HepG2 (cell line): ENCODE data around the gene TEX19. TPM values are rescaled to one million over a fixed set of nuclear protein-coding genes. Genes with fewer than 3 reads are reported as not detected.

ENCODE experiments used
- ATAC-seq: fragments of 200-7000 bp; cut with Tn5 transposase; 3 replicates; pipeline ENCODE4 v1.9.1; 2020; ENCODE audit warnings: mild to moderate bottlenecking, moderate library complexity
- BruUV-seq: library from RNA; stranded (reverse); fragments of 400-500 nt; replicated peaks from 2 replicates; lab custom pipeline; 2021; lab: Mats Ljungman, UMichigan
- CTCF ChIA-PET: fragments of 300-600 bp; formaldehyde crosslinking; extraction: SDS; loops from one replicate; lab custom pipeline; 2021; ENCODE audit warnings: low total read pairs, inconsistent platforms, low intra/inter-chr PET ratio; lab: Yijun Ruan, JAX
- POLR2A ChIA-PET: fragments of 350-600 bp; sonication (Branson Sonifier 250); formaldehyde crosslinking; loops from one replicate; lab custom pipeline; 2020; ENCODE audit warnings: antibody characterized with exemption, inconsistent platforms; lab: Yijun Ruan, JAX
- DNase-seq: peaks from one replicate; pipeline ENCODE4 v3.0.0-alpha.2; 2015; ENCODE audit warnings: low spot score
- FAIRE-seq: peaks from 3 replicates; lab custom pipeline; 2011; peaks lifted over from hg19 to GRCh38; lab: Jason Lieb, UNC
- H2AFZ ChIP-seq: one replicate; pipeline ENCODE4 v1.6.1; 2011; ENCODE audit warnings: low read length, inconsistent platforms
- H3K27ac ChIP-seq: fragments of 300-600 bp; 3 replicates; pipeline ENCODE4 v1.8.0; 2011; ENCODE audit warnings: mixed run types, mild to moderate bottlenecking, mixed read lengths, low read length, inconsistent platforms; ENCODE audit not compliant: insufficient read depth; ENCODE audit errors: extremely low read length
- H3K27me3 ChIP-seq, 2 experiments: fragments of 200-600 bp in 1 of 2; 2 replicates in 1 of 2; 3 replicates in 1 of 2; pipeline versions ENCODE4 v1.6.0 to v1.8.0; 2011; ENCODE audit warnings: low read length in 2 of 2, mild to moderate bottlenecking in 2 of 2, moderate library complexity in 2 of 2, inconsistent platforms in 1 of 2; ENCODE audit not compliant: insufficient read depth in 2 of 2, control insufficient read depth in 1 of 2
- H3K36me3 ChIP-seq, 2 experiments: fragments of 200-600 bp in 1 of 2; replicated peaks in 1 of 2; 2 replicates in 1 of 2; 3 replicates in 1 of 2; pipeline versions ENCODE4 v1.5.1 to v1.8.0; 2011; ENCODE audit warnings: low read length in 2 of 2, inconsistent platforms in 1 of 2; ENCODE audit not compliant: insufficient read depth in 2 of 2, control insufficient read depth in 1 of 2
- H3K4me1 ChIP-seq: 2 replicates; pipeline ENCODE4 v1.5.1; 2012; ENCODE audit warnings: low read length, inconsistent platforms; ENCODE audit not compliant: insufficient read depth
- H3K4me2 ChIP-seq: 2 replicates; pipeline ENCODE4 v1.6.0; 2011; ENCODE audit warnings: low read depth, low read length, inconsistent platforms
- H3K4me3 ChIP-seq, 3 experiments: fragments of 200-600 bp in 1 of 3; sonication (generic), shearing (Covaris generic) in 1 of 3; replicated peaks in 1 of 3; 2 replicates each; pipeline ENCODE4 v1.5.1; 2011 to 2016; ENCODE audit warnings: low read length in 3 of 3, inconsistent platforms in 2 of 3, low read depth in 2 of 3, mild to moderate bottlenecking in 2 of 3, control low read depth in 1 of 3, mixed read lengths in 1 of 3; ENCODE audit not compliant: insufficient read depth in 1 of 3
- H3K79me2 ChIP-seq: one replicate; pipeline ENCODE4 v1.6.1; 2011; ENCODE audit warnings: low read length, inconsistent platforms; ENCODE audit not compliant: insufficient read depth
- H3K9ac ChIP-seq: 2 replicates; pipeline ENCODE4 v1.6.0; 2011; ENCODE audit warnings: mild to moderate bottlenecking, low read depth, low read length, inconsistent platforms; ENCODE audit not compliant: insufficient read depth
- H3K9me3 ChIP-seq: 2 replicates; pipeline ENCODE4 v1.5.1; 2012; ENCODE audit warnings: mild to moderate bottlenecking, low read length
- H4K20me1 ChIP-seq: 2 replicates; pipeline ENCODE4 v1.6.0; 2011; ENCODE audit warnings: inconsistent platforms, mild to moderate bottlenecking, low read length, moderate library complexity; ENCODE audit not compliant: insufficient read depth
- AGO2 ChIP-seq: fragments of 200-400 bp; formaldehyde crosslinking; optimal IDR thresholded peaks from 2 replicates; pipeline ENCODE3; 2017; ENCODE audit warnings: mild to moderate bottlenecking, low read depth, low read length, moderate library complexity
- KMT2B ChIP-seq: IDR thresholded peaks from 2 replicates; pipeline ENCODE4 v1.6.1; 2016; ENCODE audit warnings: missing genetic modification reagents, missing compliant biosample characterization
- MAFK ChIP-seq, 2 experiments: IDR thresholded peaks in 1 of 2; conservative IDR thresholded peaks in 1 of 2; 2 replicates each; pipeline ENCODE4 v1.6.1; 2011; ENCODE audit warnings: improper control_type of control experiment in 2 of 2, low read length in 2 of 2
- MTF1 ChIP-seq: sonication (generic); formaldehyde crosslinking; IDR thresholded peaks from 2 replicates; pipeline ENCODE4 v1.5.0; 2020; ENCODE audit warnings: missing genetic modification reagents
- TCF12 ChIP-seq, 2 experiments: fragments of 450-650 bp in 1 of 2; sonication (generic) in 1 of 2; formaldehyde crosslinking in 1 of 2; IDR thresholded peaks; 2 replicates each; pipeline versions ENCODE4 v1.6.1 to v1.8.0; 2017 to 2022; ENCODE audit warnings: antibody characterized with exemption in 1 of 2, mild to moderate bottlenecking in 1 of 2, missing genetic modification reagents in 1 of 2, moderate library complexity in 1 of 2
- ZBTB1 ChIP-seq: sonication (generic); formaldehyde crosslinking; IDR thresholded peaks from 2 replicates; pipeline ENCODE4 v1.4.0; 2020; ENCODE audit warnings: missing genetic modification reagents, borderline replicate concordance
- ZBTB8A ChIP-seq: sonication (generic); formaldehyde crosslinking; IDR thresholded peaks from 2 replicates; pipeline ENCODE4 v1.4.0; 2020; ENCODE audit warnings: mild to moderate bottlenecking, low read depth, missing genetic modification reagents, borderline replicate concordance
- ZNF550 ChIP-seq: sonication (generic); formaldehyde crosslinking; IDR thresholded peaks from 2 replicates; pipeline ENCODE4 v1.4.0; 2020; ENCODE audit warnings: mild to moderate bottlenecking, missing genetic modification reagents, borderline replicate concordance
- ZNF572 ChIP-seq: sonication (generic); formaldehyde crosslinking; IDR thresholded peaks from 2 replicates; pipeline ENCODE4 v1.5.1; 2020; ENCODE audit warnings: mild to moderate bottlenecking, missing genetic modification reagents
- ZNF652 ChIP-seq: IDR thresholded peaks from 2 replicates; pipeline ENCODE4 v1.6.1; 2016; ENCODE audit warnings: low read depth, borderline replicate concordance
- WGBS: methylation state at CpG from one replicate; pipeline ENCODE4 v1.1.6; 2017; ENCODE audit warnings: low lambda C conversion rate; 5-methylcytosine and 5-hydroxymethylcytosine counted together
- in situ Hi-C: cut with HindIII; loops from 2 replicates; pipeline ENCODE4 v1.10.0; 2017; ENCODE audit warnings: low pct_unique_long_range_greater_than_20kb; ENCODE audit not compliant: extremely low pct_ligation_motif_present
- intact Hi-C: fragments of 100-400 bp; cut with micrococcal nuclease; formaldehyde crosslinking; loops from one replicate; pipeline ENCODE4 v1.10.0; 2022; ENCODE audit not compliant: unreplicated experiment
- polyA plus RNA-seq, 8 experiments: library from polyadenylated mRNA; depleted of rRNA in 3 of 8; stranded (reverse) in 7 of 8; unstranded in 1 of 8; fragments of >200 nt; fragmentation: Illumina TruSeq in 4 of 8; extraction: Trizol in 4 of 8; gene quantifications; 2 replicates each; pipeline versions ENCODE4 v1.2.1 to v1.2.3, GENCODE V29; 2011 to 2016; ENCODE audit warnings: low read depth in 4 of 8, missing spikeins in 1 of 8, mixed read lengths in 1 of 8; ENCODE audit not compliant: insufficient read depth in 1 of 8
- total RNA-seq, 5 experiments: library from RNA; depleted of rRNA; stranded (reverse); fragments of >200 nt; fragmentation: Illumina TruSeq; extraction: Trizol; gene quantifications; 2 replicates each; pipeline ENCODE4 v1.2.3, GENCODE V29; 2016; ENCODE audit warnings: low read depth in 1 of 5
- TF ChIP-seq, protein P1 (sequence below): sonication (generic); formaldehyde crosslinking; conservative IDR thresholded peaks from 2 replicates; pipeline ENCODE4 v1.4.0; 2020; ENCODE audit warnings: missing genetic modification reagents
- TF ChIP-seq, protein P2 (sequence below): sonication (generic); formaldehyde crosslinking; IDR thresholded peaks from 2 replicates; pipeline ENCODE4 v1.4.0; 2020; ENCODE audit warnings: missing genetic modification reagents
- TF ChIP-seq, protein P3 (sequence below): sonication (generic); formaldehyde crosslinking; IDR thresholded peaks from 2 replicates; pipeline ENCODE4 v1.5.0; 2020; ENCODE audit warnings: mild to moderate bottlenecking, missing genetic modification reagents

TEX19 gene
- total and polyA plus RNA-seq, 2 of the 13 experiments (the other 11 are each of a cell fraction or from before 2014, with no cell fraction given), result 1.3 to 6.0 TPM

DNA sequence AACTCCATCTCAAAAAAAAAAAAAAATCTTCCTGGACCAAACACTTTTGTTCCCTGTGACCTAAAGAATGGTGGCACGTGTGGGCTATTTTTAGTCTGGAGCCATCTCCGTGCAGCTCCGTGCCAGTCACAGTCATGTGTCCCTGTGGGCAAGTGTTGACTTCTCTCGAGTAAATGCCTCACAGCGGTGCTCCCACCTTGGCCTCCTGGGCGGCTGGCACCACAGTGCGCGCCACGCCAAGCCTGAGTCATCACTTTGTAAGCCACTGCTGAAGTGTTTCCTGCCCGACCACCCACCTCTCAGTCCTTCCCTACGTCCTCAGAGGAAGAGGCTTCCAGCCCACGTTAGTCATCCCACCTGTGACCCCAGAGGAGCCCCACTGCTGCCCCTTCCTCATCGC is 48.2 kb downstream of the TEX19 start:
- H3K27ac ChIP-seq, result no peak overlapping the region
- H3K4me1 ChIP-seq, result peaks cover 23% of the 10 kb centered on the region
- TF ChIP-seq ZNF550 (CRISPR knock-in tag), result no peak
- no peak for TF ChIP-seq ZBTB8A
- no peak for TF ChIP-seq ZNF652 (CRISPR knock-in tag)
- TF ChIP-seq AGO2, result peak; percentile 25
- no peak for TF ChIP-seq KMT2B (CRISPR knock-in tag)
- TF ChIP-seq MAFK (conservative IDR thresholded peaks at IDR 0.05 in 1 of 2, IDR thresholded peaks at IDR 0.05 in 1 of 2; ENCODE audit: low read length in 2 of 2), result peak; percentile 26 to 36; a peak in 2 of 4 replicates
- no peak for TF ChIP-seq TCF12 (IDR thresholded peaks at IDR 0.05)
- no peak for TF ChIP-seq TCF12 (CRISPR knock-in tag; IDR thresholded peaks at IDR 0.05)
- TF ChIP-seq, protein P1, sequence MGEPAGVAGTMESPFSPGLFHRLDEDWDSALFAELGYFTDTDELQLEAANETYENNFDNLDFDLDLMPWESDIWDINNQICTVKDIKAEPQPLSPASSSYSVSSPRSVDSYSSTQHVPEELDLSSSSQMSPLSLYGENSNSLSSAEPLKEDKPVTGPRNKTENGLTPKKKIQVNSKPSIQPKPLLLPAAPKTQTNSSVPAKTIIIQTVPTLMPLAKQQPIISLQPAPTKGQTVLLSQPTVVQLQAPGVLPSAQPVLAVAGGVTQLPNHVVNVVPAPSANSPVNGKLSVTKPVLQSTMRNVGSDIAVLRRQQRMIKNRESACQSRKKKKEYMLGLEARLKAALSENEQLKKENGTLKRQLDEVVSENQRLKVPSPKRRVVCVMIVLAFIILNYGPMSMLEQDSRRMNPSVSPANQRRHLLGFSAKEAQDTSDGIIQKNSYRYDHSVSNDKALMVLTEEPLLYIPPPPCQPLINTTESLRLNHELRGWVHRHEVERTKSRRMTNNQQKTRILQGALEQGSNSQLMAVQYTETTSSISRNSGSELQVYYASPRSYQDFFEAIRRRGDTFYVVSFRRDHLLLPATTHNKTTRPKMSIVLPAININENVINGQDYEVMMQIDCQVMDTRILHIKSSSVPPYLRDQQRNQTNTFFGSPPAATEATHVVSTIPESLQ, result no peak
- TF ChIP-seq ZBTB1 (CRISPR knock-in tag), result no peak
- TF ChIP-seq, protein P2, sequence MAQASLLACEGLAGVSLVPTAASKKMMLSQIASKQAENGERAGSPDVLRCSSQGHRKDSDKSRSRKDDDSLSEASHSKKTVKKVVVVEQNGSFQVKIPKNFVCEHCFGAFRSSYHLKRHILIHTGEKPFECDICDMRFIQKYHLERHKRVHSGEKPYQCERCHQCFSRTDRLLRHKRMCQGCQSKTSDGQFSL (CRISPR knock-in tag), result no peak
- no peak for TF ChIP-seq MTF1
- TF ChIP-seq, protein P3, sequence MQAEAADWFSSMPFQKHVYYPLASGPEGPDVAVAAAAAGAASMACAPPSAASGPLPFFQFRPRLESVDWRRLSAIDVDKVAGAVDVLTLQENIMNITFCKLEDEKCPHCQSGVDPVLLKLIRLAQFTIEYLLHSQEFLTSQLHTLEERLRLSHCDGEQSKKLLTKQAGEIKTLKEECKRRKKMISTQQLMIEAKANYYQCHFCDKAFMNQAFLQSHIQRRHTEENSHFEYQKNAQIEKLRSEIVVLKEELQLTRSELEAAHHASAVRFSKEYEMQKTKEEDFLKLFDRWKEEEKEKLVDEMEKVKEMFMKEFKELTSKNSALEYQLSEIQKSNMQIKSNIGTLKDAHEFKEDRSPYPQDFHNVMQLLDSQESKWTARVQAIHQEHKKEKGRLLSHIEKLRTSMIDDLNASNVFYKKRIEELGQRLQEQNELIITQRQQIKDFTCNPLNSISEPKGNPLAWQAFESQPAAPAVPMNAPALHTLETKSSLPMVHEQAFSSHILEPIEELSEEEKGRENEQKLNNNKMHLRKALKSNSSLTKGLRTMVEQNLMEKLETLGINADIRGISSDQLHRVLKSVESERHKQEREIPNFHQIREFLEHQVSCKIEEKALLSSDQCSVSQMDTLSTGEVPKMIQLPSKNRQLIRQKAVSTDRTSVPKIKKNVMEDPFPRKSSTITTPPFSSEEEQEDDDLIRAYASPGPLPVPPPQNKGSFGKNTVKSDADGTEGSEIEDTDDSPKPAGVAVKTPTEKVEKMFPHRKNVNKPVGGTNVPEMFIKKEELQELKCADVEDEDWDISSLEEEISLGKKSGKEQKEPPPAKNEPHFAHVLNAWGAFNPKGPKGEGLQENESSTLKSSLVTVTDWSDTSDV (CRISPR knock-in tag), result no peak
- TF ChIP-seq ZNF572, result no peak
- no TSS peak for BruUV-seq
- FAIRE-seq, result no peak
- H3K27me3 ChIP-seq, result no peaks in the 10 kb centered on the region
- no peaks in the 10 kb centered on the region for H3K9me3 ChIP-seq
- no peak overlapping the region for H3K4me3 ChIP-seq
- H4K20me1 ChIP-seq, result no peaks in the 10 kb centered on the region
- no peak overlapping the region for H3K4me2 ChIP-seq
- intact Hi-C loops, result no loop called here
- H3K79me2 ChIP-seq, result no peaks in the 10 kb centered on the region
- CTCF ChIA-PET, result no interaction called here
- in situ Hi-C loops, result no loop called here
- H3K9ac ChIP-seq, result no peak overlapping the region
- no peak for ATAC-seq
- POLR2A ChIA-PET, result no interaction called here
- H2AFZ ChIP-seq, result no peak overlapping the region
- no peak for DNase-seq
- H3K36me3 ChIP-seq, result peaks cover 9 to 17% of the 10 kb centered on the region in 2 experiments; a peak in 4 of 5 replicates
- 95% methylated on average over 13 of the region's 13 CpGs for WGBS
